KMS-11 (cell line): Measurements from ENCODE around the gene EMD.

ENCODE experiments used
- H2AFZ ChIP-seq: fragments of 200-600 bp; sonication (generic); 2 replicates; pipeline ENCODE4 v1.6.1; 2016; ENCODE audit warnings: antibody characterized with exemption, mixed run types, low read depth
- H3K27ac ChIP-seq: fragments of 200-600 bp; sonication (generic); 2 replicates; pipeline ENCODE4 v1.6.1; 2016; ENCODE audit warnings: mild to moderate bottlenecking, mixed run types
- H3K27me3 ChIP-seq: fragments of 200-600 bp; sonication (generic); 2 replicates; pipeline ENCODE4 v1.6.1; 2017; ENCODE audit warnings: mild to moderate bottlenecking, low read depth, mixed run types, moderate library complexity; ENCODE audit not compliant: insufficient read depth
- H3K36me3 ChIP-seq: fragments of 200-600 bp; sonication (generic); 2 replicates; pipeline ENCODE4 v1.6.1; 2017; ENCODE audit warnings: mild to moderate bottlenecking, mixed run types; ENCODE audit not compliant: insufficient read depth
- H3K4me1 ChIP-seq: fragments of 200-600 bp; sonication (generic); 2 replicates; pipeline ENCODE4 v1.6.1; 2016; ENCODE audit warnings: mild to moderate bottlenecking, low read depth, mixed run types; ENCODE audit not compliant: poor library complexity, severe bottlenecking
- H3K4me2 ChIP-seq: fragments of 200-600 bp; sonication (generic); 2 replicates; pipeline ENCODE4 v1.7.0; 2016; ENCODE audit warnings: mild to moderate bottlenecking, mixed run types
- H3K4me3 ChIP-seq: fragments of 200-600 bp; sonication (generic); IDR thresholded peaks from 2 replicates; pipeline ENCODE4 v1.6.1; 2017; ENCODE audit warnings: low read depth, low read length, mixed read lengths; ENCODE audit not compliant: insufficient read depth
- H3K79me2 ChIP-seq: fragments of 200-600 bp; sonication (generic); 2 replicates; pipeline ENCODE4 v1.6.1; 2016; ENCODE audit warnings: low read depth, mixed run types; ENCODE audit not compliant: insufficient read depth
- H3K9ac ChIP-seq: fragments of 200-600 bp; sonication (generic); 2 replicates; pipeline ENCODE4 v1.6.1; 2016; ENCODE audit warnings: mild to moderate bottlenecking, mixed run types
- H4K20me1 ChIP-seq: fragments of 200-600 bp; sonication (generic); 2 replicates; pipeline ENCODE4 v1.6.1; 2016; ENCODE audit warnings: mild to moderate bottlenecking, mixed run types; ENCODE audit not compliant: insufficient read depth
- CTCF ChIP-seq: fragments of 200-600 bp; sonication (generic); conservative IDR thresholded peaks from 2 replicates; pipeline ENCODE4 v1.6.1; 2017; ENCODE audit warnings: low read depth, mild to moderate bottlenecking, antibody characterized with exemption, low read length, moderate library complexity, mixed read lengths

Gene EMD

GRCh38 chrX:154359362-154360154 is 19.5 kb upstream of the EMD start:
- Histone ChIP-seq H2AFZ (no peak overlapping the region), H3K4me1 (no peaks in the 10 kb centered on the region), H3K9ac (no peak overlapping the region), H3K27me3 (no peaks in the 10 kb centered on the region), H3K79me2 (no peaks in the 10 kb centered on the region; the same call in 1 of the 2 replicates), H3K4me2 (no peak overlapping the region), H3K36me3 (no peaks in the 10 kb centered on the region; the same call in 1 of the 2 replicates), H3K27ac (no peak overlapping the region), H4K20me1 (no peaks in the 10 kb centered on the region), H3K4me3 (no peak overlapping the region)
- TF ChIP-seq CTCF, result no peak

GRCh38 chrX:154360155-154360713 is 18.9 kb upstream of the EMD start:
- no peaks in the 10 kb centered on the region for H4K20me1 ChIP-seq
- no peak overlapping the region for H3K27ac ChIP-seq
- H3K4me3 ChIP-seq, result no peak overlapping the region
- TF ChIP-seq CTCF, result no peak
- no peak overlapping the region for H3K4me2 ChIP-seq
- no peak overlapping the region for H3K9ac ChIP-seq
- H3K36me3 ChIP-seq, result no peaks in the 10 kb centered on the region; the same call in 1 of the 2 replicates
- H3K79me2 ChIP-seq, result no peaks in the 10 kb centered on the region; the same call in 1 of the 2 replicates
- no peaks in the 10 kb centered on the region for H3K4me1 ChIP-seq
- H3K27me3 ChIP-seq, result no peaks in the 10 kb centered on the region
- H2AFZ ChIP-seq, result no peak overlapping the region

- no peak for TF ChIP-seq CTCF
- peaks cover 6% of the 10 kb centered on the region for H3K79me2 ChIP-seq
These were observed 16.9 kb upstream of the EMD start for GRCh38 chrX:154362085-154362742.

GRCh38 chrX:154363706-154364439 is 15.2 kb upstream of the EMD start:
- no peaks in the 10 kb centered on the region; the same call in 1 of the 2 replicates for H3K36me3 ChIP-seq
- H3K27me3 ChIP-seq, result no peaks in the 10 kb centered on the region
- no peak overlapping the region for H2AFZ ChIP-seq
- peaks cover 16% of the 10 kb centered on the region for H3K4me1 ChIP-seq
- H3K79me2 ChIP-seq, result peaks cover 23% of the 10 kb centered on the region
- no peak overlapping the region for H3K9ac ChIP-seq
- no peak for TF ChIP-seq CTCF
- no peak overlapping the region for H3K4me3 ChIP-seq
- H4K20me1 ChIP-seq, result no peaks in the 10 kb centered on the region
- H3K27ac ChIP-seq, result no peak overlapping the region
- H3K4me2 ChIP-seq, result no peak overlapping the region

More at GRCh38 chrX:154362085-154362742, 16.9 kb upstream of the EMD start:
- H4K20me1 ChIP-seq, result no peaks in the 10 kb centered on the region
- H3K4me2 ChIP-seq, result no peak overlapping the region
- no peak overlapping the region for H3K4me3 ChIP-seq
- no peak overlapping the region for H2AFZ ChIP-seq
- no peak overlapping the region for H3K27ac ChIP-seq
- H3K27me3 ChIP-seq, result no peaks in the 10 kb centered on the region
- H3K36me3 ChIP-seq, result no peaks in the 10 kb centered on the region; the same call in 1 of the 2 replicates
- H3K4me1 ChIP-seq, result peaks cover 4% of the 10 kb centered on the region
- H3K9ac ChIP-seq, result no peak overlapping the region
